Nephron (organoid): ENCODE data around the gene CTNNBIP1.

Experiments
- H3K27ac Mint-ChIP-seq, 3 experiments: 2 replicates each; pipeline ENCODE4 v1.8.0; 2020; ENCODE audit warnings: mixed read lengths in 3 of 3, mild to moderate bottlenecking in 2 of 3, moderate library complexity in 1 of 3
- H3K27me3 Mint-ChIP-seq: 2 replicates; pipeline ENCODE4 v1.8.0; 2021; ENCODE audit warnings: low read depth, mild to moderate bottlenecking, moderate library complexity, mixed read lengths
- H3K36me3 Mint-ChIP-seq: 2 replicates; pipeline ENCODE4 v1.8.0; 2020; ENCODE audit warnings: low read depth, mixed read lengths
- H3K4me1 Mint-ChIP-seq: 2 replicates; pipeline ENCODE4 v1.8.0; 2020; ENCODE audit warnings: mixed read lengths
- H3K4me3 Mint-ChIP-seq, 3 experiments: 2 replicates each; pipeline ENCODE4 v1.8.0; 2020; ENCODE audit warnings: mild to moderate bottlenecking in 3 of 3, mixed read lengths in 3 of 3, moderate library complexity in 2 of 3
- H3K9me3 Mint-ChIP-seq: 2 replicates; pipeline ENCODE4 v1.8.0; 2020; ENCODE audit warnings: mixed read lengths
- CTCF ChIP-seq, 3 experiments: fragments of 200-600 bp; sonication (generic); IDR thresholded peaks; one replicate each; pipeline ENCODE4 v1.5.0; 2021; ENCODE audit warnings: antibody characterized with exemption in 3 of 3; ENCODE audit not compliant: unreplicated experiment in 3 of 3

CTNNBIP1 gene

GRCh38 chr1:9870572-9870971 is 39.5 kb downstream of the CTNNBIP1 start:
- H3K9me3 Mint-ChIP-seq, result no peaks in the 10 kb centered on the region
- peaks cover 5% of the 10 kb centered on the region for H3K27me3 Mint-ChIP-seq
- peaks cover 33% of the 10 kb centered on the region for H3K4me1 Mint-ChIP-seq
- peaks cover 14% of the 10 kb centered on the region for H3K36me3 Mint-ChIP-seq
- no peak overlapping the region for H3K4me3 Mint-ChIP-seq
- TF ChIP-seq CTCF (IDR thresholded peaks at IDR 0.05; ENCODE audit: unreplicated experiment in 3 of 3), result no peak
- no peak overlapping the region for H3K27ac Mint-ChIP-seq

- Mint-ChIP-seq H3K27me3 (peaks cover 5% of the 10 kb centered on the region), H3K36me3 (peaks cover 14% of the 10 kb centered on the region), H3K4me3 (no peak overlapping the region), H3K27ac (no peak overlapping the region), H3K9me3 (no peaks in the 10 kb centered on the region), H3K4me1 (peaks cover 25% of the 10 kb centered on the region)
- no peak for TF ChIP-seq CTCF (IDR thresholded peaks at IDR 0.05; ENCODE audit: unreplicated experiment in 3 of 3)
These were observed 40.2 kb downstream of the CTNNBIP1 start for GRCh38 chr1:9869831-9870251.

GRCh38 chr1:9868244-9868590 is 41.9 kb downstream of the CTNNBIP1 start:
- H3K4me3 Mint-ChIP-seq, result no peak overlapping the region
- TF ChIP-seq CTCF (IDR thresholded peaks at IDR 0.05; ENCODE audit: unreplicated experiment in 3 of 3), result no peak
- peaks cover 15% of the 10 kb centered on the region for H3K4me1 Mint-ChIP-seq
- H3K36me3 Mint-ChIP-seq, result peaks cover 14% of the 10 kb centered on the region
- no peaks in the 10 kb centered on the region for H3K9me3 Mint-ChIP-seq
- no peaks in the 10 kb centered on the region for H3K27me3 Mint-ChIP-seq
- H3K27ac Mint-ChIP-seq, result no peak overlapping the region

- Mint-ChIP-seq H3K36me3 (peaks cover 14% of the 10 kb centered on the region), H3K27ac (no peak overlapping the region), H3K9me3 (no peaks in the 10 kb centered on the region), H3K4me3 (no peak overlapping the region), H3K4me1 (peaks cover 16% of the 10 kb centered on the region), H3K27me3 (no peaks in the 10 kb centered on the region)
- peak; percentile 98 to 99 (median 98) for TF ChIP-seq CTCF (IDR thresholded peaks at IDR 0.05; ENCODE audit: unreplicated experiment in 3 of 3)
These were observed 42.4 kb downstream of the CTNNBIP1 start for GRCh38 chr1:9867408-9868243.

- peaks cover 14% of the 10 kb centered on the region for H3K4me1 Mint-ChIP-seq
- no peak for TF ChIP-seq CTCF (IDR thresholded peaks at IDR 0.05; ENCODE audit: unreplicated experiment in 3 of 3)
- no peaks in the 10 kb centered on the region for H3K9me3 Mint-ChIP-seq
- H3K27me3 Mint-ChIP-seq, result no peaks in the 10 kb centered on the region
- peaks cover 14% of the 10 kb centered on the region for H3K36me3 Mint-ChIP-seq
- H3K27ac Mint-ChIP-seq, result no peak overlapping the region
- no peak overlapping the region for H3K4me3 Mint-ChIP-seq
These were observed 43.2 kb downstream of the CTNNBIP1 start for GRCh38 chr1:9866836-9867235.

- no peaks in the 10 kb centered on the region for H3K27me3 Mint-ChIP-seq
- TF ChIP-seq CTCF (IDR thresholded peaks at IDR 0.05; ENCODE audit: unreplicated experiment in 3 of 3), result no peak
- H3K4me1 Mint-ChIP-seq, result peaks cover 14% of the 10 kb centered on the region
- H3K36me3 Mint-ChIP-seq, result peaks cover 12% of the 10 kb centered on the region
- peak overlapping the region in 2 of 3 experiments; percentile 24 to 61 for H3K27ac Mint-ChIP-seq
- no peak overlapping the region for H3K4me3 Mint-ChIP-seq
- no peaks in the 10 kb centered on the region for H3K9me3 Mint-ChIP-seq
These were observed 44.3 kb downstream of the CTNNBIP1 start for GRCh38 chr1:9865724-9866123.
